ENCODE results near the gene XRN1. TPM values are rescaled to one million over a fixed set of nuclear protein-coding genes. Genes with fewer than 3 reads are reported as not detected.
"Not testable (repeated sequence)": the region's sequence is repeated elsewhere in the genome, so short reads cannot be mapped to it uniquely, and the experiment has no call there.

The XRN1 gene
- total and polyA plus RNA-seq, 2 donors: 12.2 to 27.3 TPM

DNA sequence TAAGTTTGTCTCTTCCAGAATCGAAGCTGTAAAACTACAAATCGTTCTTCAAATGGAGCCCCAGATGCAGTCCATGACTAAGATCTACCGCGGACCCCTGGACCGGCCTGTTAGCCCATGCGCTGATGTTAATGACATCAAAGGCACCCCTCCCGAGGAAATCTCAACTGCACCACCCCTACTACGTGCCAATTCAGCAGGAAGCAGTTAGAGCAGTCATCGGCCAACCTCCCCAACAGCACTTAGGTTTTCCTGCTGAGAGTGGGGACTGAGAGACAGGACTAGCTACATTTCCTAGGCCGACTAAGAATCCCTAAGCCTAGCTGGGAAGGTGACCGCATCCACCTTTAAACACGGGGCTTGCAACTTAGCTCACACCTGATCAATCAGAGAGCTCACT lies 4.8 kb downstream of the XRN1 start:
- H3K27ac ChIP-seq (ENCODE audit: low read depth in 1 of 2, low read length in 1 of 2); H3K27me3 ChIP-seq (ENCODE audit: control insufficient read depth in 2 of 2, insufficient read depth in 1 of 2, low read length in 1 of 2); DNase-seq (ENCODE audit: low read depth in 6 of 9, low spot score in 9 of 9); H3K4me1 ChIP-seq (ENCODE audit: control insufficient read depth in 2 of 2, insufficient read depth in 2 of 2, low read length in 2 of 2); H3K9me3 ChIP-seq (ENCODE audit: control insufficient read depth in 2 of 2, insufficient read depth in 1 of 2, low read length in 1 of 2); H3K36me3 ChIP-seq (ENCODE audit: control insufficient read depth in 2 of 2, insufficient read depth in 2 of 2, low read length in 1 of 2); H3K4me3 ChIP-seq (ENCODE audit: low read length in 2 of 2): not testable (repeated sequence)
- WGBS: 99% methylated on average over 12 of the region's 12 CpGs

DNA sequence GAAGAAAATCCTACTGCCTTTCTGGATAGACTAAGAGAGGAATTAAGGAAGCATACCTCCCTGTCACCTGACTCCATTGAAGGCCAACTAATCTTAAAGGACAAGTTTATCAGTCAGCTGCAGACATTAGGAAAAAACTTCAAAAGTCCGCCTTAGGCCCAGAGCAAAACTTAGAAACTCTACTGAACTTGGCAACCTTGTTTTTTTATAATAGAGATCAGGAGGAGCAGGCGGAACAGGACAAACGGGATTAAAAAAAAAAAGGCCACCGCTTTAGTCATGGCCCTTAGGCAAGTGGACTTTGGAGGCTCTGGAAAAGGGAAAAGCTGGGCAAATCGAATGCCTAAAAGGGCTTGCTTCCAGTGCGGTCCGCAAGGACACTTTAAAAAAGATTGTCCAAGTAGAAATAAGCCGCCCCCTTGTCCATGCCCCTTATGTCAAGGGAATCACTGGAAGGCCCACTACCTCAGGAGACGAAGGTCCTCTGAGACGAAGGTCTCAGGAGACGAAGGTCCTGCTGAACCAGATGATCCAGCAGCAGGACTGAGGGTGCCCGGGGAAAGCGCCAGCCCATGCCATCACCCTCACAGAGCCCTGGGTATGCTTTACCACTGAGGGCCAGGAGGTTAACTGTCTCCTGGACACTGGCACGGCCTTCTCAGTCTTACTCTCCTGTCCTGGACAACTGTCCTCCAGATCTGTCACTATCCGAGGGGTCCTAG lies 8.2 kb downstream of the XRN1 start:
- H3K27me3 ChIP-seq (ENCODE audit: control insufficient read depth in 2 of 2, insufficient read depth in 1 of 2, low read length in 1 of 2); H3K4me3 ChIP-seq (ENCODE audit: low read length in 2 of 2); DNase-seq (ENCODE audit: low read depth in 6 of 9, low spot score in 9 of 9); H3K4me1 ChIP-seq (ENCODE audit: control insufficient read depth in 2 of 2, insufficient read depth in 2 of 2, low read length in 2 of 2); H3K9me3 ChIP-seq (ENCODE audit: control insufficient read depth in 2 of 2, insufficient read depth in 1 of 2, low read length in 1 of 2); H3K36me3 ChIP-seq (ENCODE audit: control insufficient read depth in 2 of 2, insufficient read depth in 2 of 2, low read length in 1 of 2); H3K27ac ChIP-seq (ENCODE audit: low read depth in 1 of 2, low read length in 1 of 2): not testable (repeated sequence)
- 94% methylated on average over 15 of the region's 15 CpGs for WGBS

DNA sequence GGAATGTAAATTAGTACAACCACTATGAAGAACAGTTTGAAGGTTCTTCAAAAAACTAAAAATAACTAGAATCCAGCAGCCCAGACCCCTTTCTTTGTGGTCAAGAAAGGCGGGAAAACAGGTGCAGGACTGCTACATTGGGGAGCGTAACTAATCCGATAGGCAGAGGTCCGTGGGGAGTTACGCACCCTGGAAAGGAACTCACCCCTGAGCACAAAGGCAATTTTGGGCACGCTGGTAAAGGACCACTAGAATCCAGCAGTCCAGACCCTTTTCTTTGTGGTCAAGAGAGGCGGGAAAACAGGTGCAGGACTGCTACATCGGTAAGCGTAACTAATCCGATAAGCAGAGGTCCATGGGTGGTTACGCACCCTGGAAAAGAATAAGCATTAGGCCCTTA lies 9.7 kb downstream of the XRN1 start:
- H3K9me3 ChIP-seq (ENCODE audit: control insufficient read depth in 2 of 2, insufficient read depth in 1 of 2, low read length in 1 of 2); DNase-seq (ENCODE audit: low read depth in 6 of 9, low spot score in 9 of 9); H3K27ac ChIP-seq (ENCODE audit: low read depth in 1 of 2, low read length in 1 of 2); H3K27me3 ChIP-seq (ENCODE audit: control insufficient read depth in 2 of 2, insufficient read depth in 1 of 2, low read length in 1 of 2); H3K4me3 ChIP-seq (ENCODE audit: low read length in 2 of 2); H3K4me1 ChIP-seq (ENCODE audit: control insufficient read depth in 2 of 2, insufficient read depth in 2 of 2, low read length in 2 of 2); H3K36me3 ChIP-seq (ENCODE audit: control insufficient read depth in 2 of 2, insufficient read depth in 2 of 2, low read length in 1 of 2): not testable (repeated sequence)
- 97% methylated on average over 11 of the region's 11 CpGs for WGBS

DNA sequence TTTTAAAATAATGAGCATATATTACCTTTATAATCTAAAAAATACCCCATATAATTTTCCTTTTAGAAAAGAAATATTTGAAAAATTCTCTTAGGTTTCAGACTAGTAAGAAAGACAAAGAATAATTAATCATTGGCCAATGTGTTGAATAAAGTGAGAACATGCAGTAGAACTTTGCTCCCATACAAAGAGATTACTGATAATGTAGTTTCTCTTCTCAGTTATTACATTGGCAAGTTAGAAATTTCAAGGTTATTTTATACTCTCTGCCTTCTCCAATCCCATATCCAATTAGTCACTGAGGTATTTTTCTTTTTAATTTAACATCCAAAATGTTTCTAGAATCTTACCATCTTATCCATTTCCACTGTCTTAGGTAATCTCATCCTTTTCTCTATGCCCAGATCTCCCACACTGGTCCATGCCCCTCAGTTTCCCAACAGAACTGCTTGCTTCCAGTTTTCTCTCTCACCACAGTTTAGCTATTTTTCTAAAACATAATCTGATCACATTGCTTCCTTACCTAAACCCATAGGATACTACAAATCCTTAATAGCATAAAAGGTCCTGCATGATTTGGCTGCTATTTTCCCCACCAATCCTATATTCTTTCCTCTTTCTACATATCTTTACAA lies 10.8 kb downstream of the XRN1 start:
- no peaks in the 10 kb centered on the region for H3K9me3 ChIP-seq (ENCODE audit: control insufficient read depth in 2 of 2, insufficient read depth in 1 of 2, low read length in 1 of 2)
- H3K36me3 ChIP-seq (ENCODE audit: control insufficient read depth in 2 of 2, insufficient read depth in 2 of 2, low read length in 1 of 2): peaks cover 3 to 7% of the 10 kb centered on the region in 2 donors
- no peak overlapping the region for H3K4me3 ChIP-seq (ENCODE audit: low read length in 2 of 2)
- no peaks in the 10 kb centered on the region for H3K27me3 ChIP-seq (ENCODE audit: control insufficient read depth in 2 of 2, insufficient read depth in 1 of 2, low read length in 1 of 2)
- no peak for DNase-seq (ENCODE audit: low read depth in 6 of 9, low spot score in 9 of 9)
- H3K4me1 ChIP-seq (ENCODE audit: control insufficient read depth in 2 of 2, insufficient read depth in 2 of 2, low read length in 2 of 2): no peaks in the 10 kb centered on the region
- H3K27ac ChIP-seq (ENCODE audit: low read depth in 1 of 2, low read length in 1 of 2): no peak overlapping the region

DNA sequence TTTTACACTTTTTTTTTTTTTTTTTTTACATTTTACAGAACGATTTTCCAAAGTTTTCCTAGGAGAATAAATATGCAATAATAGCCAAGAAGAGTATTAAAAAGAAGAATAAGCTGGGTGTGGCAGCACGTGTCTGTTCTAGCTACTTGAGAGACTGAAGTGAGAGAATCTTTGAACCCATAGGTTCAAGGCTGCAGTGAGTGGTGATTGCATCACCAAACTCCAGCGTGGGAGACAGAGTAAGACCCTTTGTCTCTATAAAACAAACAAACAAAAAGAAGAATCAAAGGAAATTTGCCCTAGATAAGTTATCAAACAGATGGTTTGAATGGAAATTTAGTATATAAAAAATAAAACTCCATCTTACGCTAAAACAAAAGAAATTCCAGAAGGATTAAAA lies 13.3 kb downstream of the XRN1 start:
- no peaks in the 10 kb centered on the region for H3K27me3 ChIP-seq (ENCODE audit: control insufficient read depth in 2 of 2, insufficient read depth in 1 of 2, low read length in 1 of 2)
- WGBS: 94% methylated on average over 4 of the region's 4 CpGs
- no peaks in the 10 kb centered on the region for H3K4me1 ChIP-seq (ENCODE audit: control insufficient read depth in 2 of 2, insufficient read depth in 2 of 2, low read length in 2 of 2)
- H3K9me3 ChIP-seq (ENCODE audit: control insufficient read depth in 2 of 2, insufficient read depth in 1 of 2, low read length in 1 of 2): no peaks in the 10 kb centered on the region
- H3K27ac ChIP-seq (ENCODE audit: low read depth in 1 of 2, low read length in 1 of 2): no peak overlapping the region
- DNase-seq (ENCODE audit: low read depth in 6 of 9, low spot score in 9 of 9): no peak
- H3K4me3 ChIP-seq (ENCODE audit: low read length in 2 of 2): no peak overlapping the region
- H3K36me3 ChIP-seq (ENCODE audit: control insufficient read depth in 2 of 2, insufficient read depth in 2 of 2, low read length in 1 of 2): peaks cover 22 to 25% of the 10 kb centered on the region in 2 donors

DNA sequence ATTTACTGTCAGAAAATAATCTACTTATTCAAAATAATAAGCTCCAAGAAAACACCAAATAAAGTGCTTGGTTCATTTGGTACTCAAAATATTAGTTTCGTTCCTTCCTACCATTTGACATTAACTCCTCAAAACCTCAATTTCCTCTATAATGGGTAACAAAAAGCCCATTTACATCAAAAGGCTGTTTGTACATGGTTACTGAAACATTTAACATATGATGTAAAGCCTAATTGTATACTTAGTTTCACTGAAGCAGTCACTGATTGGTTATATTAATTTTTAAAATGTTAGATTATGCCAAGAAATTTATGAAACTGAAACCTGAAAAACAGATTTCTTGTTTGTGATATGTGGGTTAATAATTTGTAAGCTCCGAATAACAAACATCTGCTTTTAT lies 14.7 kb downstream of the XRN1 start:
- Histone ChIP-seq H3K4me3 (ENCODE audit: low read length in 2 of 2) (no peak overlapping the region), H3K27me3 (ENCODE audit: control insufficient read depth in 2 of 2, insufficient read depth in 1 of 2, low read length in 1 of 2) (no peaks in the 10 kb centered on the region), H3K4me1 (ENCODE audit: control insufficient read depth in 2 of 2, insufficient read depth in 2 of 2, low read length in 2 of 2) (no peaks in the 10 kb centered on the region), H3K36me3 (ENCODE audit: control insufficient read depth in 2 of 2, insufficient read depth in 2 of 2, low read length in 1 of 2) (peaks cover 23 to 29% of the 10 kb centered on the region in 2 donors), H3K27ac (ENCODE audit: low read depth in 1 of 2, low read length in 1 of 2) (no peak overlapping the region), H3K9me3 (ENCODE audit: control insufficient read depth in 2 of 2, insufficient read depth in 1 of 2, low read length in 1 of 2) (no peaks in the 10 kb centered on the region)
- no peak for DNase-seq (ENCODE audit: low read depth in 6 of 9, low spot score in 9 of 9)
- 90% methylated on average over 2 of the region's 2 CpGs for WGBS

DNA sequence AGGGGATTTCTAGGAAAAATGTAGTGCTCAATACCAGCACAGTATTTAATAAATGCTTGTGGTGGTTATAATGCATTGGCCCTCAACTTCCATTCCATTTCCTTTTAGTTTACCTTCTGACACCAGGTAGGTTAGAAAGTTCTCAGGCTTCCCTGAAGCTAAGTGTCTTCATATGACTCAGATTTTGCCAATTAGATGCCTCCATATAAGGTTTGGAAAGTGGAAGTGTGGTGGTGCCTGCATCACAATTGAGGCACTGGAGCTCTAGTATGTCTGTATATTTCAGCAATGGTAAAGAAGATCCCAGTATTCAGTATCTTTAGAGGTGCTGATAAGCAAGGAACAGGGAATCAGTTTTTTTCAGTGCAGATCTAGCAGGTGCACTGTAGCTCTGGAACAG lies 18.3 kb downstream of the XRN1 start:
- Histone ChIP-seq H3K27ac (ENCODE audit: low read depth in 1 of 2, low read length in 1 of 2) (no peak overlapping the region), H3K4me3 (ENCODE audit: low read length in 2 of 2) (no peak overlapping the region), H3K4me1 (ENCODE audit: control insufficient read depth in 2 of 2, insufficient read depth in 2 of 2, low read length in 2 of 2) (no peaks in the 10 kb centered on the region), H3K36me3 (ENCODE audit: control insufficient read depth in 2 of 2, insufficient read depth in 2 of 2, low read length in 1 of 2) (peaks cover 25 to 49% of the 10 kb centered on the region in 2 donors), H3K27me3 (ENCODE audit: control insufficient read depth in 2 of 2, insufficient read depth in 1 of 2, low read length in 1 of 2) (no peaks in the 10 kb centered on the region), H3K9me3 (ENCODE audit: control insufficient read depth in 2 of 2, insufficient read depth in 1 of 2, low read length in 1 of 2) (no peaks in the 10 kb centered on the region)
- DNase-seq (ENCODE audit: low read depth in 6 of 9, low spot score in 9 of 9): no peak

DNA sequence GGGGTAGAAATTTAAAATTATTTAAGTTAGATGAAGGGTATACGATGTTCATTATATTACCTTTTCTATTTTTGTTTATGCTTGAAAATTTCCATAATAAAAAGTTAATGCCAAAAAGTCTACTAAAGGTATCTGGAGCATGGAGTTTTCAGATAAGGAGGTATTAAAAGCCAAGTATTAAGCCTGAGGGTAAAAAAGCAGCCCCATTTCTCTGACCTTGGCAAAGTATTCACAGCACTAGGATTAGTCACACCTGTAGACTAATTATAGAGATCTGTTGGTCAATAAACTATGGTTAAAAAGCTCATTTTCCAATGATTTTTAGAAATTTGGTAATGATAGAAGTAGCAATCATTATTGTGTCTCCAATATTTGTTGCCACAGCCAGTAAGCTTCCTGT lies 23.1 kb downstream of the XRN1 start:
- WGBS: 98% methylated on average over 1 of the region's 1 CpG

DNA sequence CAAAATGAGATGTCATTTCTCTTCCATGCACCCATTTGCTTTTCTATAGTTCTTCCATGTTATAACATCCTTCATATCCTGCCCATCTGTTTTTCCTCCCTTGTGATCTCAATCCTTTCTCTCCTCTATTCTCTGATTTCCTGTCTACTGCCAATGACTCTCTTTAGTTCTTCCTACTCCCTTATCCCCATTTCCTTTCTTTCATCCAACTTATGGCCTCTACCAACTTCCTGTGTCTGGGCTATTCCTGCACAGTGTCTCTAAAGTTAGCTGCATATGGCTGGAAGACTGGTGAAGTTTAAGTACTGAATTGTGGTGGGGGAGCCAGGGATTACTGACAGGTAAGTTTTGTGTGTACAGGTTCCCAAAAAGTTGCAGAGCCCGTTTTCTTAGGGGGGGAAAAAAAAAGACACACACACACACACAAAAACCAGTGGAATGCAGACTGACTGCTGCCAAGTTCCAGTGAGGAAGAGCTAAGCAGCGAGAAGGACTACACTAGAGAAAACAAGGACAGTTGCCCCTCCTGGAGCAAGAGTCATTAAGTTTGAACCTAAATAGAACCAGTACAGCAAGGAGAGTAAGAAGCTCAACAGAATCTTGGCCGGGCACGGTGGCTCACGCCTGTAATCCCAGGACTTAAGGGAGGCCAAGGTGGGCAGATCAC lies 28.8 kb downstream of the XRN1 start:
- DNase-seq (ENCODE audit: low read depth in 6 of 9, low spot score in 9 of 9): no peak
- no peaks in the 10 kb centered on the region for H3K4me1 ChIP-seq (ENCODE audit: control insufficient read depth in 2 of 2, insufficient read depth in 2 of 2, low read length in 2 of 2)
- no peaks in the 10 kb centered on the region for H3K27me3 ChIP-seq (ENCODE audit: control insufficient read depth in 2 of 2, insufficient read depth in 1 of 2, low read length in 1 of 2)
- no peak overlapping the region for H3K27ac ChIP-seq (ENCODE audit: low read depth in 1 of 2, low read length in 1 of 2)
- no peak overlapping the region for H3K4me3 ChIP-seq (ENCODE audit: low read length in 2 of 2)
- no peaks in the 10 kb centered on the region for H3K9me3 ChIP-seq (ENCODE audit: control insufficient read depth in 2 of 2, insufficient read depth in 1 of 2, low read length in 1 of 2)
- peaks cover 28 to 66% of the 10 kb centered on the region in 2 donors for H3K36me3 ChIP-seq (ENCODE audit: control insufficient read depth in 2 of 2, insufficient read depth in 2 of 2, low read length in 1 of 2)
- 98% methylated on average over 5 of the region's 5 CpGs for WGBS

More for the DNA sequence above, 23.1 kb downstream of the XRN1 start:
- DNase-seq (ENCODE audit: low read depth in 6 of 9, low spot score in 9 of 9): no peak
- Histone ChIP-seq H3K9me3 (ENCODE audit: control insufficient read depth in 2 of 2, insufficient read depth in 1 of 2, low read length in 1 of 2) (no peaks in the 10 kb centered on the region), H3K4me3 (ENCODE audit: low read length in 2 of 2) (no peak overlapping the region), H3K27me3 (ENCODE audit: control insufficient read depth in 2 of 2, insufficient read depth in 1 of 2, low read length in 1 of 2) (no peaks in the 10 kb centered on the region), H3K27ac (ENCODE audit: low read depth in 1 of 2, low read length in 1 of 2) (no peak overlapping the region), H3K4me1 (ENCODE audit: control insufficient read depth in 2 of 2, insufficient read depth in 2 of 2, low read length in 2 of 2) (no peaks in the 10 kb centered on the region), H3K36me3 (ENCODE audit: control insufficient read depth in 2 of 2, insufficient read depth in 2 of 2, low read length in 1 of 2) (peaks cover 14 to 58% of the 10 kb centered on the region in 2 donors)

All from thymus (tissue), 11 donors.